ENCODE results near the gene POC1B.

POC1B gene

GRCh38 chr12:89379839-89380467, 145.9 kb downstream of the POC1B start:
- no peaks in the 10 kb centered on the region for H3K36me3 ChIP-seq (ENCODE audit: insufficient read depth, low read length)
- H3K9ac ChIP-seq (ENCODE audit: low read depth, low read length), result no peak overlapping the region
- no peak overlapping the region for H3K4me3 ChIP-seq (ENCODE audit: low read length)
- peaks cover 17% of the 10 kb centered on the region for H3K4me1 ChIP-seq (ENCODE audit: insufficient read depth, low read length)
- no peaks in the 10 kb centered on the region for H3K9me3 ChIP-seq (ENCODE audit: insufficient read depth, low read depth, low read length)
- no peaks in the 10 kb centered on the region for H3K27me3 ChIP-seq (ENCODE audit: insufficient read depth, low read length)
- no peak overlapping the region for H3K27ac ChIP-seq (ENCODE audit: low read depth, low read length)
- WGBS, result 95% methylated on average over 5 of the region's 5 CpGs

- H3K36me3 ChIP-seq (ENCODE audit: insufficient read depth, low read length), result no peaks in the 10 kb centered on the region
- H3K9ac ChIP-seq (ENCODE audit: low read depth, low read length), result no peak overlapping the region
- 97% methylated on average over 5 of the region's 6 CpGs for WGBS
- H3K9me3 ChIP-seq (ENCODE audit: insufficient read depth, low read depth, low read length), result no peaks in the 10 kb centered on the region
- no peaks in the 10 kb centered on the region for H3K27me3 ChIP-seq (ENCODE audit: insufficient read depth, low read length)
- peaks cover 11% of the 10 kb centered on the region for H3K4me1 ChIP-seq (ENCODE audit: insufficient read depth, low read length)
- no peak overlapping the region for H3K4me3 ChIP-seq (ENCODE audit: low read length)
- no peak overlapping the region for H3K27ac ChIP-seq (ENCODE audit: low read depth, low read length)
Measured at GRCh38 chr12:89379148-89379838, 146.6 kb downstream of the POC1B start.

GRCh38 chr12:89376844-89377243, 149.0 kb downstream of the POC1B start:
- no peak overlapping the region for H3K4me3 ChIP-seq (ENCODE audit: low read length)
- H3K36me3 ChIP-seq (ENCODE audit: insufficient read depth, low read length), result no peaks in the 10 kb centered on the region
- peaks cover 7% of the 10 kb centered on the region; the same call in 1 of the 2 replicates for H3K4me1 ChIP-seq (ENCODE audit: insufficient read depth, low read length)
- H3K27ac ChIP-seq (ENCODE audit: low read depth, low read length), result no peak overlapping the region
- H3K9ac ChIP-seq (ENCODE audit: low read depth, low read length), result no peak overlapping the region
- H3K27me3 ChIP-seq (ENCODE audit: insufficient read depth, low read length), result no peaks in the 10 kb centered on the region
- no peaks in the 10 kb centered on the region for H3K9me3 ChIP-seq (ENCODE audit: insufficient read depth, low read depth, low read length)
- 92% methylated on average over 2 of the region's 2 CpGs for WGBS

- 83% methylated on average over 1 of the region's 1 CpG for WGBS
- Histone ChIP-seq H3K4me1 (ENCODE audit: insufficient read depth, low read length) (peaks cover 7% of the 10 kb centered on the region; the same call in 1 of the 2 replicates), H3K36me3 (ENCODE audit: insufficient read depth, low read length) (no peaks in the 10 kb centered on the region), H3K4me3 (ENCODE audit: low read length) (no peak overlapping the region), H3K27me3 (ENCODE audit: insufficient read depth, low read length) (no peaks in the 10 kb centered on the region), H3K27ac (ENCODE audit: low read depth, low read length) (no peak overlapping the region), H3K9ac (ENCODE audit: low read depth, low read length) (no peak overlapping the region), H3K9me3 (ENCODE audit: insufficient read depth, low read depth, low read length) (no peaks in the 10 kb centered on the region)
Measured at GRCh38 chr12:89376202-89376529, 149.7 kb downstream of the POC1B start.

GRCh38 chr12:89373763-89374572, 151.9 kb downstream of the POC1B start:
- H3K4me1 ChIP-seq (ENCODE audit: insufficient read depth, low read length), result peaks cover 12% of the 10 kb centered on the region
- no peaks in the 10 kb centered on the region for H3K27me3 ChIP-seq (ENCODE audit: insufficient read depth, low read length)
- 92% methylated on average over 2 of the region's 2 CpGs for WGBS
- H3K4me3 ChIP-seq (ENCODE audit: low read length), result no peak overlapping the region
- H3K36me3 ChIP-seq (ENCODE audit: insufficient read depth, low read length), result no peaks in the 10 kb centered on the region
- no peak overlapping the region for H3K9ac ChIP-seq (ENCODE audit: low read depth, low read length)
- no peak overlapping the region for H3K27ac ChIP-seq (ENCODE audit: low read depth, low read length)
- no peaks in the 10 kb centered on the region for H3K9me3 ChIP-seq (ENCODE audit: insufficient read depth, low read depth, low read length)

GRCh38 chr12:89372584-89373370, 153.1 kb downstream of the POC1B start:
- Histone ChIP-seq H3K9ac (ENCODE audit: low read depth, low read length) (no peak overlapping the region), H3K4me1 (ENCODE audit: insufficient read depth, low read length) (peaks cover 12% of the 10 kb centered on the region), H3K36me3 (ENCODE audit: insufficient read depth, low read length) (no peaks in the 10 kb centered on the region), H3K4me3 (ENCODE audit: low read length) (no peak overlapping the region), H3K9me3 (ENCODE audit: insufficient read depth, low read depth, low read length) (no peaks in the 10 kb centered on the region), H3K27me3 (ENCODE audit: insufficient read depth, low read length) (no peaks in the 10 kb centered on the region), H3K27ac (ENCODE audit: low read depth, low read length) (no peak overlapping the region)
- 89% methylated on average over 6 of the region's 6 CpGs for WGBS

GRCh38 chr12:89370850-89371249, 155.0 kb downstream of the POC1B start:
- Histone ChIP-seq H3K27me3 (ENCODE audit: insufficient read depth, low read length) (no peaks in the 10 kb centered on the region), H3K36me3 (ENCODE audit: insufficient read depth, low read length) (no peaks in the 10 kb centered on the region), H3K9ac (ENCODE audit: low read depth, low read length) (no peak overlapping the region), H3K4me3 (ENCODE audit: low read length) (no peak overlapping the region), H3K27ac (ENCODE audit: low read depth, low read length) (no peak overlapping the region), H3K9me3 (ENCODE audit: insufficient read depth, low read depth, low read length) (no peaks in the 10 kb centered on the region), H3K4me1 (ENCODE audit: insufficient read depth, low read length) (peaks cover 12% of the 10 kb centered on the region)
- 88% methylated on average over 6 of the region's 7 CpGs for WGBS

GRCh38 chr12:89370421-89370831, 155.4 kb downstream of the POC1B start:
- Histone ChIP-seq H3K27ac (ENCODE audit: low read depth, low read length) (no peak overlapping the region), H3K9me3 (ENCODE audit: insufficient read depth, low read depth, low read length) (no peaks in the 10 kb centered on the region)
- WGBS, result 93% methylated on average over 3 of the region's 3 CpGs

More at GRCh38 chr12:89370421-89370831, 155.4 kb downstream of the POC1B start:
- Histone ChIP-seq H3K36me3 (ENCODE audit: insufficient read depth, low read length) (no peaks in the 10 kb centered on the region), H3K4me1 (ENCODE audit: insufficient read depth, low read length) (peaks cover 12% of the 10 kb centered on the region), H3K4me3 (ENCODE audit: low read length) (no peak overlapping the region), H3K9ac (ENCODE audit: low read depth, low read length) (no peak overlapping the region), H3K27me3 (ENCODE audit: insufficient read depth, low read length) (no peaks in the 10 kb centered on the region)

Measured in HUES64 (cell line).